ENCODE results near the gene ZNF469. TPM values are rescaled to one million over a fixed set of nuclear protein-coding genes. Genes with fewer than 3 reads are reported as not detected.

ZNF469 gene
- total and polyA plus RNA-seq, 4 donors = 0.04 to 0.50 (median 0.36) TPM

- Histone ChIP-seq H3K27ac (ENCODE audit: low read depth in 1 of 2, low read length in 2 of 2) (no peak overlapping the region), H3K4me1 (ENCODE audit: control insufficient read depth in 4 of 4, insufficient read depth in 4 of 4, low read length in 3 of 4) (no peaks in the 10 kb centered on the region), H3K9me3 (ENCODE audit: control insufficient read depth in 4 of 4, low read length in 3 of 4) (no peaks in the 10 kb centered on the region), H3K27me3 (ENCODE audit: control insufficient read depth in 4 of 4, insufficient read depth in 4 of 4, low read length in 3 of 4) (peaks cover 0 to 4% (median 0%) of the 10 kb centered on the region in 4 donors), H3K36me3 (ENCODE audit: control insufficient read depth in 4 of 4, insufficient read depth in 3 of 4, low read depth in 1 of 4, low read length in 3 of 4) (no peaks in the 10 kb centered on the region), H3K9ac (ENCODE audit: low read depth in 1 of 2, low read length in 2 of 2) (no peak overlapping the region), H3K4me3 (ENCODE audit: low read depth in 1 of 3, low read length in 3 of 3) (no peak overlapping the region)
- TF ChIP-seq JUND (IDR thresholded peaks at IDR 0.05) (no peak), CTCF (IDR thresholded peaks at IDR 0.05; ENCODE audit: low read depth, low read length, missing input control) (no peak), EGR1 (IDR thresholded peaks at IDR 0.05; ENCODE audit: low read depth in 2 of 2) (no peak), SP1 (IDR thresholded peaks at IDR 0.05) (no peak), FOXA1 (IDR thresholded peaks at IDR 0.05) (no peak), ZBTB33 (IDR thresholded peaks at IDR 0.05) (no peak), GABPA (IDR thresholded peaks at IDR 0.05 in 1 of 2, conservative IDR thresholded peaks at IDR 0.05 in 1 of 2) (no peak), RXRA (IDR thresholded peaks at IDR 0.05) (no peak), TAF1 (conservative IDR thresholded peaks at IDR 0.05) (no peak), HNF4A (conservative IDR thresholded peaks at IDR 0.05) (no peak), YY1 (IDR thresholded peaks at IDR 0.05) (no peak), NR2F2 (IDR thresholded peaks at IDR 0.05) (no peak)
- TF ChIP-seq, protein P1, sequence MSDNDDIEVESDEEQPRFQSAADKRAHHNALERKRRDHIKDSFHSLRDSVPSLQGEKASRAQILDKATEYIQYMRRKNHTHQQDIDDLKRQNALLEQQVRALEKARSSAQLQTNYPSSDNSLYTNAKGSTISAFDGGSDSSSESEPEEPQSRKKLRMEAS (IDR thresholded peaks at IDR 0.05) = no peak
- TF ChIP-seq, protein P2, sequence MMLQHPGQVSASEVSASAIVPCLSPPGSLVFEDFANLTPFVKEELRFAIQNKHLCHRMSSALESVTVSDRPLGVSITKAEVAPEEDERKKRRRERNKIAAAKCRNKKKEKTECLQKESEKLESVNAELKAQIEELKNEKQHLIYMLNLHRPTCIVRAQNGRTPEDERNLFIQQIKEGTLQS (IDR thresholded peaks at IDR 0.05) = no peak
- TF ChIP-seq, protein P3, sequence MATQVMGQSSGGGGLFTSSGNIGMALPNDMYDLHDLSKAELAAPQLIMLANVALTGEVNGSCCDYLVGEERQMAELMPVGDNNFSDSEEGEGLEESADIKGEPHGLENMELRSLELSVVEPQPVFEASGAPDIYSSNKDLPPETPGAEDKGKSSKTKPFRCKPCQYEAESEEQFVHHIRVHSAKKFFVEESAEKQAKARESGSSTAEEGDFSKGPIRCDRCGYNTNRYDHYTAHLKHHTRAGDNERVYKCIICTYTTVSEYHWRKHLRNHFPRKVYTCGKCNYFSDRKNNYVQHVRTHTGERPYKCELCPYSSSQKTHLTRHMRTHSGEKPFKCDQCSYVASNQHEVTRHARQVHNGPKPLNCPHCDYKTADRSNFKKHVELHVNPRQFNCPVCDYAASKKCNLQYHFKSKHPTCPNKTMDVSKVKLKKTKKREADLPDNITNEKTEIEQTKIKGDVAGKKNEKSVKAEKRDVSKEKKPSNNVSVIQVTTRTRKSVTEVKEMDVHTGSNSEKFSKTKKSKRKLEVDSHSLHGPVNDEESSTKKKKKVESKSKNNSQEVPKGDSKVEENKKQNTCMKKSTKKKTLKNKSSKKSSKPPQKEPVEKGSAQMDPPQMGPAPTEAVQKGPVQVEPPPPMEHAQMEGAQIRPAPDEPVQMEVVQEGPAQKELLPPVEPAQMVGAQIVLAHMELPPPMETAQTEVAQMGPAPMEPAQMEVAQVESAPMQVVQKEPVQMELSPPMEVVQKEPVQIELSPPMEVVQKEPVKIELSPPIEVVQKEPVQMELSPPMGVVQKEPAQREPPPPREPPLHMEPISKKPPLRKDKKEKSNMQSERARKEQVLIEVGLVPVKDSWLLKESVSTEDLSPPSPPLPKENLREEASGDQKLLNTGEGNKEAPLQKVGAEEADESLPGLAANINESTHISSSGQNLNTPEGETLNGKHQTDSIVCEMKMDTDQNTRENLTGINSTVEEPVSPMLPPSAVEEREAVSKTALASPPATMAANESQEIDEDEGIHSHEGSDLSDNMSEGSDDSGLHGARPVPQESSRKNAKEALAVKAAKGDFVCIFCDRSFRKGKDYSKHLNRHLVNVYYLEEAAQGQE (IDR thresholded peaks at IDR 0.05) = no peak
- WGBS = 70% methylated on average over 20 of the region's 20 CpGs
- DNase-seq (ENCODE audit: low spot score) = no peak
These were observed 6.9 kb downstream of the ZNF469 start for GRCh38 chr16:88389621-88390160.

- TF ChIP-seq RXRA (IDR thresholded peaks at IDR 0.05) = no peak
- TF ChIP-seq, protein P1 (IDR thresholded peaks at IDR 0.05) = no peak
- TF ChIP-seq, protein P2 (IDR thresholded peaks at IDR 0.05) = no peak
- no peak overlapping the region for H3K4me3 ChIP-seq (ENCODE audit: low read depth in 1 of 3, low read length in 3 of 3)
- H3K27me3 ChIP-seq (ENCODE audit: control insufficient read depth in 4 of 4, insufficient read depth in 4 of 4, low read length in 3 of 4) = peaks cover 0 to 4% (median 0%) of the 10 kb centered on the region in 4 donors
- no peak for DNase-seq (ENCODE audit: low spot score)
- H3K27ac ChIP-seq (ENCODE audit: low read depth in 1 of 2, low read length in 2 of 2) = no peak overlapping the region
- no peaks in the 10 kb centered on the region for H3K9me3 ChIP-seq (ENCODE audit: control insufficient read depth in 4 of 4, low read length in 3 of 4)
- H3K9ac ChIP-seq (ENCODE audit: low read depth in 1 of 2, low read length in 2 of 2) = no peak overlapping the region
- WGBS = 71% methylated on average over 9 of the region's 9 CpGs
- H3K36me3 ChIP-seq (ENCODE audit: control insufficient read depth in 4 of 4, insufficient read depth in 3 of 4, low read depth in 1 of 4, low read length in 3 of 4) = no peaks in the 10 kb centered on the region
- no peaks in the 10 kb centered on the region for H3K4me1 ChIP-seq (ENCODE audit: control insufficient read depth in 4 of 4, insufficient read depth in 4 of 4, low read length in 3 of 4)
These were observed 7.5 kb downstream of the ZNF469 start for GRCh38 chr16:88390265-88390664.
